AG09309 (cell line): ENCODE measurements around the gene GABRA4.

Experiments
- DNase-seq: peaks from one replicate; pipeline ENCODE4 v3.0.0-alpha.2; 2010; ENCODE audit warnings: low read depth
- H3K4me3 ChIP-seq: 2 replicates; pipeline ENCODE4 v1.5.1; 2011; ENCODE audit warnings: mild to moderate bottlenecking, low read depth, low read length, moderate library complexity; ENCODE audit not compliant: control insufficient read depth
- TF ChIP-seq, protein P1 (sequence below): IDR thresholded peaks from 2 replicates; pipeline ENCODE4 v1.5.1; 2011; ENCODE audit warnings: mild to moderate bottlenecking, low read depth, low read length, inconsistent platforms; ENCODE audit not compliant: insufficient read depth, control insufficient read depth; ENCODE audit errors: missing control alignments

GABRA4 gene

DNA sequence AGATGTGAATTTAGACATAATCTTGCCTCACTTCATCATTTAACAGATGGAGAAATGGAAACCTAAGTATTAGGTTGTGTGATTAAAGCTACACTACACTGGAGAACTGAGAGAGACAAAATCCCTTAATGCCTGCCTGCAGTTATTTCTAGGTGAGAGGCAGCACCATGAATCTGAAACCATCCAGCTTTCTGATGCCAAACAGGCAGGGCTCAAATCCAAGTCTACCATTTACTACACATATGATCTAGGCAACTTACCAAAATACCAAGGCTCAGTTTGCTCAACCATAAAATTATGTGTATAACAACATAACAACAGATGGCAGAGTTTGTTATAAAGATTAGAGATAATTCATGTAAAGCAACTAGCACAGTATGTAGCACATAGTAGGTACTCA is 38.7 kb downstream of the GABRA4 start:
- TF ChIP-seq, protein P1, sequence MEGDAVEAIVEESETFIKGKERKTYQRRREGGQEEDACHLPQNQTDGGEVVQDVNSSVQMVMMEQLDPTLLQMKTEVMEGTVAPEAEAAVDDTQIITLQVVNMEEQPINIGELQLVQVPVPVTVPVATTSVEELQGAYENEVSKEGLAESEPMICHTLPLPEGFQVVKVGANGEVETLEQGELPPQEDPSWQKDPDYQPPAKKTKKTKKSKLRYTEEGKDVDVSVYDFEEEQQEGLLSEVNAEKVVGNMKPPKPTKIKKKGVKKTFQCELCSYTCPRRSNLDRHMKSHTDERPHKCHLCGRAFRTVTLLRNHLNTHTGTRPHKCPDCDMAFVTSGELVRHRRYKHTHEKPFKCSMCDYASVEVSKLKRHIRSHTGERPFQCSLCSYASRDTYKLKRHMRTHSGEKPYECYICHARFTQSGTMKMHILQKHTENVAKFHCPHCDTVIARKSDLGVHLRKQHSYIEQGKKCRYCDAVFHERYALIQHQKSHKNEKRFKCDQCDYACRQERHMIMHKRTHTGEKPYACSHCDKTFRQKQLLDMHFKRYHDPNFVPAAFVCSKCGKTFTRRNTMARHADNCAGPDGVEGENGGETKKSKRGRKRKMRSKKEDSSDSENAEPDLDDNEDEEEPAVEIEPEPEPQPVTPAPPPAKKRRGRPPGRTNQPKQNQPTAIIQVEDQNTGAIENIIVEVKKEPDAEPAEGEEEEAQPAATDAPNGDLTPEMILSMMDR, result no peak
- no peak for DNase-seq

GRCh38 chr4:46953564-46953963 is 39.8 kb downstream of the GABRA4 start:
- TF ChIP-seq, protein P1, result no peak
- DNase-seq, result no peak
- H3K4me3 ChIP-seq, result no peak overlapping the region

More for the DNA sequence above, 38.7 kb downstream of the GABRA4 start:
- no peak overlapping the region for H3K4me3 ChIP-seq

DNA sequence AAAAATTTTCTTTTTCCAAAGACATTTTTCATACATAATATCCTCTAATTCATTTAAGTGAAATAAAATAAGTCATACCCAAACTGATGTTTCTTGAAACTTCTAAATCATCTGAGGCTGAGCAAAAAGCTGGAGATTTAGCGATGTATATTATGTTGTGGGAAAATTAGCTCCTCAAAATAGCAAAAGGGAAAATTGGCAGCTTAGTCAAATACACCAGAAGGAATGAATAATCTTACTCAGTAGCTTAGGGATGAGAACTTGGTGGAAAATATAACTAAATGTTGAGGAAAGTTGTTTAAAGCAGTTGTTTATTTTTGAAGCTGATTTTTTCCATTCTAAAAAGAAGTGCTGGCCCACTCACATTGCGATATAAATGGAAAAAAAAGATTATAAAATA is 40.9 kb downstream of the GABRA4 start:
- no peak overlapping the region for H3K4me3 ChIP-seq
- TF ChIP-seq, protein P1, result no peak
- no peak for DNase-seq

GRCh38 chr4:46950826-46951225 is 42.6 kb downstream of the GABRA4 start:
- no peak for DNase-seq
- TF ChIP-seq, protein P1, result no peak
- no peak overlapping the region for H3K4me3 ChIP-seq

DNA sequence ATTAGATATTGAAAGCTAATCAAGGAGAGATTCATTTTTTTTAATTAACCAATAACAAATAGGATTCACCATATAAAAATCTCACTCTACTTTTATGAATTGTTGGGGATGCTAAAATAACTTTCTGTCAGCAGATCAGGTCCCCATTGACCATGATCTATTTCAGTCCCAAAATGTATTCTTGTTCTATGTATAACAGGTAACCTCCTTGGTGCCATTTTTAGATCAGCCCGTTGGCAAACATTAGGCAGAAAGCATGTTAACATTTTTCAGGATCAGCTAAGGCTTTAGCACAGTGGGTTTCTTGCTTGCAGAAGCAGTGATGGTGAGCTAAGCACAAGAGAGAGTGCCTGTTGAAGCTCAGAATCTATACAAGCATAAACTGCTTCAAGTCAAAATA is 43.6 kb downstream of the GABRA4 start:
- no peak for DNase-seq
- H3K4me3 ChIP-seq, result no peak overlapping the region
- TF ChIP-seq, protein P1, result no peak

DNA sequence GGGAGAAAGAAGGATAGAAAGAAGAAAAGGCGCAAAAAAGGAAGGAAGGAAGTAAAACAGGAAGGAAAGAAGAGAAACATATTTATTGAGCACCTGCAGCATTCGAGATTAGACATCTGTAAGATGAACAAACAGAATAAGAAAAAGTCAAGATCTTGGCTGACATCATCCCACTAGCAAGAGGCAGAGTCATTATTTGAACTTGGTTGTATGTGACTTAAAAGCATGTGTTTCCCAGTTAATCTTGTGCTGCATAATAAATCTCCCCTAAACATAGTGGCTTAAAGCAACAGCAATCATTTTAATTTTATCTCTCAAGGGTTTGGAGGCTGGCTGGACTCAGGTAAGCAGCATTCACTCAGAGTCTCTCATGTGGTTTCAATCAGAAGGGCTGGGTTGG is 45.8 kb downstream of the GABRA4 start:
- TF ChIP-seq, protein P1, result no peak
- DNase-seq, result no peak
- H3K4me3 ChIP-seq, result no peak overlapping the region

GRCh38 chr4:46946919-46947536 is 46.4 kb downstream of the GABRA4 start:
- no peak for DNase-seq
- H3K4me3 ChIP-seq, result no peak overlapping the region
- TF ChIP-seq, protein P1, result no peak
